C1 segment of cervical spinal cord (tissue), 14 donors: ENCODE measurements around the gene LYPD6B.

ENCODE experiments used
- DNase-seq, 14 donors: peaks; one replicate each; lab custom pipeline; 2025; lab: John Stamatoyannopoulos, UW

LYPD6B gene

GRCh38 chr2:149039213-149039724 lies 770 bp downstream of the LYPD6B start:
- no peak for DNase-seq

GRCh38 chr2:149040451-149040850 lies 2.0 kb downstream of the LYPD6B start:
- DNase-seq = no peak

GRCh38 chr2:149041482-149041881 lies 3.0 kb downstream of the LYPD6B start:
- DNase-seq = no peak

- no peak for DNase-seq
Observed at GRCh38 chr2:149042881-149043280, 4.4 kb downstream of the LYPD6B start.

GRCh38 chr2:149044500-149044899 lies 6.0 kb downstream of the LYPD6B start:
- DNase-seq = no peak

- no peak for DNase-seq
Observed at GRCh38 chr2:149047118-149047517, 8.6 kb downstream of the LYPD6B start.

GRCh38 chr2:149049142-149049541 lies 10.6 kb downstream of the LYPD6B start:
- no peak for DNase-seq

- DNase-seq = no peak
Observed at GRCh38 chr2:149050188-149050587, 11.7 kb downstream of the LYPD6B start.

GRCh38 chr2:149055751-149056150 lies 17.3 kb downstream of the LYPD6B start:
- DNase-seq = no peak

GRCh38 chr2:149056541-149057255 lies 18.2 kb downstream of the LYPD6B start:
- no peak for DNase-seq

GRCh38 chr2:149057401-149057800 lies 18.9 kb downstream of the LYPD6B start:
- no peak for DNase-seq

- no peak for DNase-seq
Observed at GRCh38 chr2:149058936-149059335, 20.4 kb downstream of the LYPD6B start.

GRCh38 chr2:149059822-149060221 lies 21.3 kb downstream of the LYPD6B start:
- no peak for DNase-seq

- no peak for DNase-seq
Observed at GRCh38 chr2:149061133-149061745, 22.7 kb downstream of the LYPD6B start.

- no peak for DNase-seq
Observed at GRCh38 chr2:149062531-149062930, 24.0 kb downstream of the LYPD6B start.

GRCh38 chr2:149063177-149063576 lies 24.7 kb downstream of the LYPD6B start:
- no peak for DNase-seq

GRCh38 chr2:149064365-149064841 lies 25.9 kb downstream of the LYPD6B start:
- DNase-seq = no peak

- DNase-seq = no peak
Observed at GRCh38 chr2:149064856-149065630, 26.5 kb downstream of the LYPD6B start.

GRCh38 chr2:149068225-149068995 lies 29.9 kb downstream of the LYPD6B start:
- DNase-seq = no peak

GRCh38 chr2:149068996-149069888 lies 30.7 kb downstream of the LYPD6B start:
- DNase-seq = no peak
